ENCODE measurements around the gene RASGRF1.

- TF ChIP-seq POLR2A (IDR thresholded peaks at IDR 0.05): no peak
- no peak for TF ChIP-seq CTCF (IDR thresholded peaks at IDR 0.05)
- TF ChIP-seq POLR2AphosphoS5 (IDR thresholded peaks at IDR 0.05): no peak
- no peak for TF ChIP-seq EP300 (IDR thresholded peaks at IDR 0.05)
Observed at GRCh38 chr15:79093352-79093935, 2.9 kb upstream of the RASGRF1 start.
